Right lung (tissue), 5 donors: Measurements from ENCODE around the gene ROBO1. TPM values are rescaled to one million over a fixed set of nuclear protein-coding genes. Genes with fewer than 3 reads are reported as not detected.

Source experiments
- DNase-seq, 2 donors: peaks; one replicate each; pipeline ENCODE4 v3.0.0-alpha.2; 2013
- polyA plus RNA-seq, 5 donors: library from polyadenylated mRNA; unstranded; fragments of 120-200 nt; gene quantifications; one replicate each; pipeline versions ENCODE4 v1.2.1 to v1.2.3, GENCODE V29; 2013; ENCODE audit warnings: inconsistent platforms in 1 of 5, low replicate concordance in 1 of 5; ENCODE audit not compliant: insufficient read length in 5 of 5, insufficient read depth in 1 of 5

ROBO1 gene
- polyA plus RNA-seq, 5 donors = 63.3 to 139 (median 102) TPM

DNA sequence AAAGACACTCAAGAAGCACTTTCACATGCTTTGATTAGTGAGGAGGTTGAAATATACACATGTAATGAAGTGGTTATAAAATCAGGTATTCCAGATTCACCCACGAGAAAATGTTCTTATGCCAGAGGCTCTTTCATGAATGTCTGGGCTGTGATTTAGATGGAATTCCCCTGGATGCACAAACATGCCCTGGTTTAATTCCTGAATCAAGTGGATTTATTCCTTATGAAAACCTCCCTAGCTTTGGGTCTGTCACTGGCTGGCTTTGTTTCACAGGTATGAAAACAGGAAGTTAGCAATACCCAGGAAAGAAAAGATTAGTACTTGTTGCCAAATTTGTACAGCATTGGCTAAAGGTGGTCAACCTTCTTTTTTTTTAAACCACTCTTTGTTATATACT lies 1123.0 kb downstream of the ROBO1 start:
- DNase-seq = no peak

DNA sequence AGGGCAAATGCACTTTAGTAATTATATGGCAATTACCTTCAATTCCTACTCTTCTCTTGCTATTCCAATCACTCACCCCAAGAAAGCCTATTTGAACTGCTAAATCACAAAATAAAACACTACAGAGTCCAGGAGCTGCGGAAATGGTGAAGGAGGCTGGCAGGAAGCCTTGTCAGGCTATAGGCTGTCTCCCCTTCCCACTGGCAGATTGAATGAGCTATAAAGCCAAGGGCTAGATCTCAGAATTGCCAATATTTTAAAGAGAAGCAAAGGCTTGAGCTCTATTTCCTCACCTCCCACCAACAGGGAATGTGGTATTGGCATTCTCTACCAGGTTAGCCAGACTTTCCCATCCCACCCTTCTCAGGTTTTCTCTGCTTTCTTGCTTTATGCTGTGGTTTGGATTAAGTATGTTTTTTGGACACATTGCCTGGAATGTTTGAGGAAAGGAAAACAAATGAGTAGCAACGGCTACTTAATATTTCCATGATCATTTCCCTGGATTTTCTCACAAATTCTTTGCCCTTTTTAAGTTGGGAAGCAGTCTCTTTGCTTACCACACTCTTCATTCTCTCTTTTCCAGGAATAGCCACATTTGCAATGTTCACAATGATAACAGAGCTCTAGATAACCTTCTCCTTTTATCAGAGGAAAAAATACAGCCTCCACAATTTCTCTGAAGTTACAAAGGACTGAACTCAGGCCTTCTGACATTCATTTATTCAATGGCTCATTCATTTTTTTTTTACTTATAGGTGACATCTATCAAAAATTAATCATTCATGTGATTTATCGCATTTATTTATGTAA lies 1125.4 kb downstream of the ROBO1 start:
- no peak for DNase-seq

DNA sequence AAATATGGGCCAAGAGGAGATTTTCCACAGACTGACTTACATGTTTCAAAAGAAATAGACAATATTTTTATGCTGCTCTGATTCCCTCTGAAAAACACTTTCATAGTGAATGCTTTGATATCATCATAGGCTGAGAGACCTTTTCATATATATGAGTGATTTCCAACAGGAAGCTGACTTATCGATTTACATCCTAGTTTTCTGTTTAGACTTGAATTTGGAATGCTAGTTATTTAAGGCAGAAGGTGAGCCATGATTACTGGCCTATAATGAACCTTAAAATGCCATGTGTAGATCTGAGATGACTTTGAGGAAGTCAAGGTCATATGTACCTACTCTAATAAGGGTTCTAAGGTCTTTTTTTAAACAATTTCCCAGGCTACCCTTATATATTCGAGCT lies 1126.1 kb downstream of the ROBO1 start:
- DNase-seq = no peak

DNA sequence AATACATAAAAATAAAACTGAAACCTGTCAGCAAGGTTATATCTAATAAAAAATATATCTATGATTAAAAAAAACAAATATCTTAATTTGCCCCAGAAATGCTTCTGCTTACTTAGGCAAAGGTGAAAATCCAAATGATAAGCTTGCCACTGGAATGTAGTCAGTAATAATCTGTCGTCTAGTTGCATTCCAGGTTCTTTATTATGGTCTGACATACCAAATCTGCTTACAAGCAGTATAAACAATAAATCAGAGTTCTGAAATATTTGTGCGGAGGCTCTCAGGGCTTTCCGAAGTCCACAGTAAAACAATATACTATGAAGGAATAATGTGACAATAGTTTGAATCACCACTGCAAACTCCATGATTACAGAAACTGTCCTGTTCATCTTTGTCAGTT lies 1133.5 kb downstream of the ROBO1 start:
- DNase-seq = no peak

DNA sequence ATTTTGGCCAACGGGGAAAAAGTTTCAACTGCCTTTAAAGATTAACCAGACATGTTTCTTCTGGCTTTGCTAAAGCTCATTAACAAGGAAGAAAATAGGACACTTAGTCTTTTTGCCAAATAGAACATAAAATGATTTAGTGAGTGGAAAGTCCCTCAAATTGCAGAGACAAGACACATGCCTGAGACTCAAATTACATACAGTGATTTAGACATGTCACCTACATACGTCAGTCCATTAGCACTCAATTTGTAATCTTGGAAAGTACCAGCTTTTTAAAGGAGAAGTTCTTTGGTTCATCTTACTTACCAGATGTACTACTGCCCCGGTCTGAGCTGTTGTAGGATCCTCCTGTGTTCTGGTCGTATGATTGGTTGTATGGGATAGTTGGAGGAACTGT lies 1134.2 kb downstream of the ROBO1 start:
- no peak for DNase-seq

DNA sequence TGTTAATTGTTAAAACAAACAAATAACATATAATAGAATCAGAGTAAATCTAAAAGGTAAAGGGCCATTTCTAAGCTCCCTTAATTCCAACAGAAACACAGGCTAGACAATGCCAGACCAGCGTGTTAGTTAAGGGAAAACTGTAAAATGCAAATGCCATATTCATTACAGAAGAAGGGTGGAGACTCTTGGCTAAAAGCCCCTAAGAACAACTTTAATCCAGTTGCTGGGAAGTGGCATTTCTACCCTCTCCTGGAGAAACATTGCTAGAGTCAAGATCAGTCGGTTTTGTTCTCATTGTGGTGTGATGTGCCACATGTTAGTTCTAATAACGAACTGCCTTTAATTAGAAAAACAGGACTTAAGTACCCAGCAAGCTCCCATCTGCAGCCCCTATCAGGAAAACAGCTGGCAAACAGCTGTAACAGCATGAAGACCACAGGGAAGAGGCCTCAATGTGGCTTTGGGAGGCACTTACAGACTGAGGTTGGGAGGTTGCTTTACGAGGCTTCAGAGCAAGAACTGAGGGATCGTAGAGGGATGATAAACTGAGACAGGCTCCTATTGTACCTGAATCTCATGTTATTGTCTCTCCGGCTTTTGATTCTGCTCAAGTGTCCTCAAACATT lies 1134.8 kb downstream of the ROBO1 start:
- peak in 1 of 2 donors; percentile 7 for DNase-seq

DNA sequence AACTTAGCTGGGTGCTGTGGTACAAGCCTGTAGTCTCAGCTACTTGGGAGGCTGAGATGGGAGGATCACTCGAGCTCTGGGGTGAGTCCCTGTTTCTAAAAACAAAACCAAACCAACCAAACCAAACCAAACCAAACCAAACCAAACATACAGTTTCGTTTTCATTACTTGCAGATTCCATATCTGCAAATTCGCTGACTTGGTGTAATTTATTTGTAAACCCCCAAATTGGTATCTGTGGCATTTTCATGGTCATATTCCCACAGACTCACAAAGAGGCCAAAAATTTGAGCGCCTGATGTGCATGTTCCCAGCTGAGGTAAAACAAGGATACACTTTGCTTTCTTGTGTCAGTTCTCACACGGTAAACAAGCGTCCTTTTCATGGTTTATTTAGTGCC lies 1138.3 kb downstream of the ROBO1 start:
- DNase-seq = no peak

DNA sequence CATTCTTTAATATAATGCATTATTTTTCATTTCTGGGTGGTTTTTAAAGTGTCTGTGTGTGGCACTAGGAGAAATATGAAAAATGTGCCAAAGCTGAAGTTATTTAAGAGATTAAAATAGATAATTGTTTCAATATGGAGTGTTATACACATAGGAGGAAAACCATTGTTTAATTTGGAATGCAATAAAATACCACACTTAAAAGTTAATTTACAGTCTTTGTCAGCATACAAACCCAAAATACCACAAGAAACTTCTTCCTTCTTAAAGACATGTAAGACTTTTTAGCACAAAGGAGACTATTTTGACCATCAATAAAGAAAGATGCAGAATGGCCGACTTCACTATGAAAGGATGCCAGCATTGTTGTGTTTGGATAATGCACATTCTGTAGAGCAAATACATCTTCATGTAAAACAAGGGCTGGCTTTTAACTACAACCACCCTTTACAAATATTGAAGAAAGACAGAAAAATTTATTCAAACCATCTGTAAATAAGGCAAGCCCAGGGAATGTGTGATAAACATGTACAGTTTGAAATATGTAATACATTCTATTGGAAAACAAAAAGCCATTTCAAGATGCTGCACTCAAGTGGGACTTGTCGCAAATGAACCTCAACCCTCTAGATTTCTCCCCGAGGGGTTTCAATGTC lies 1146.6 kb downstream of the ROBO1 start:
- no peak for DNase-seq

DNA sequence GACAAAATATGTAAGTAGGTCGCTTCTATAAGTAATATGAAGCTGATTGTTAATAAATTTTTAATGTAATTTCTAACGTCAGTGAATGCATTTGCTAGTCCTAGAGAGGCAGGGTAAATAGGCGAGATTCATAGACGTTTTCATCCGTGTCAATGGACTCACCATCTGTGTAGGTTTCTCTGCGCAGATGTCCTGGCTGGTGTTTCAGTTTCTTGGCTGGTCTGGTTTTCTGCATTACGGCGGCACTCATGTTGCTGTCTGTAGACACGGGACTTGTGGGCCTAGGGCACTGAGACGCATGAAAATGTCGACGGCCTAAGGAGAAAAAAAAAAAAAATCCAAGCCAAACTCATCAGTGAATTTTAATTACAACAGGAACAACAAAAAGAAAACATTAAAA lies 1153.3 kb downstream of the ROBO1 start:
- no peak for DNase-seq

DNA sequence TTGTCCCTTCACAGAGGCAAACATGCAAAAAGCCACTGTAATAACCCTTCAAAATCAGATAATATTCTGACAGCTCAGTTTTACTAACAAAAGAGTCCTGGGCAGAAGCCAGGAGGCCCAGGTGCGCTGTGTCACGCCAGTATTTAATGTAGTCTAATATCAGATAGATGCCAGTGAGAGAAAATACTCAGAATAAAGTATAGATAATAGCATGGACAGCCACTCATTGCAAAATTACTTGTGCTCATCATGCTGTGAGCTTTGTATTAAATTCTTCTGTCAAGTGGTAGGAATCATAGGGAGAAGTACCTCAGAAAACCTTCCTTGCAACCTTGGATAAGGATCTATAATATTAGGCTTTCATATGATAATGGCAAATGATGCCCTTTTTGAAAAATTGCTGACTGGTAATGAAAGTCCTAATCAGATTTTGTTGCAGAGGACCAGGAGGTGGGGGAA lies 1154.3 kb downstream of the ROBO1 start:
- DNase-seq = no peak

DNA sequence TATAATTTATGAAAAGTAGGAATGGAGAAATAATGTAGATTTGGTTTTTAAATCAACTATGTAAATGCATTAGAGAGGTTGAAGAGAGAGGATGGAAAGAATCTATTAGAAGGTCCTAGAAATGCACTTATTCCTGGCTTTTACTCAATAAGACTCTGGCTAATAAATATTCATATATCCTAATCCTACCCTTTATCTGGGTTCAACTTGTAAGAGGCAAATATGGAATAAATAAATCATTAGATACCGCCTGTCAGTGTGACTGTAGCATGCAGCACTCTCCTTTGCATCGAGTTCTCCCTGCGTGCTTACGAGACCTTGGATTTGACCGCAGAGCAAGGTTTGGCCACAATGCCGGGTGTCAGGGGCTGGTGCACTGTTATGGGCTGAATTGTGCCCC lies 1156.5 kb downstream of the ROBO1 start:
- DNase-seq = no peak

DNA sequence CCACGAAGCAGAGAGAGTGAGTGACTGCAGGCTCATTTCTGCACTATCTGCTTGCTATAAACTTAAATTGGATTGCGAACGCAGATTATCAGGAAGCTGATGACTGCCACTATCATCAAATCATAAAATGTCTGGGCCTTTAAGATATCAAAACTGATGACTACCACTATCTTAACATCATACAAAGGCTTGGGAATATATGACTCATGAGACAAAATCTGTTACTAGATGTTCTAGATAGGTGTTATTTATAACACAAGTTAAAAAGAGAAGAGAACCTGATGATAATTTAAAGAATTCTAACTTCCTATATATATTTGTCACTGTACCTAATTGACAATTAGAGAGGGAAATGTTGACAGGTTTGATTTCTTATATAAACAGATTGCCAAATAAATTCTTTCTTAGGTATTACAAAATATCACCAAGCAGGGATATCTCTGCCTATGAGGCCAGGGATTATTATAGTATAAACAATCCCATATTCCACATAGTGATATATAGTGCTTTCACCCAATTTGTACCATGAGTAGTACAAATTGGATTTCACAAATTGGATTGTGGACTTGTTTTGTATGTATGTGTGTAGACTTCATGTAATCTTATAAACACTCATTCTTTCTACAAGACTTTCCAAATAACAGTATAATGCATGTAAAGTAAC lies 1157.2 kb downstream of the ROBO1 start:
- DNase-seq = no peak

DNA sequence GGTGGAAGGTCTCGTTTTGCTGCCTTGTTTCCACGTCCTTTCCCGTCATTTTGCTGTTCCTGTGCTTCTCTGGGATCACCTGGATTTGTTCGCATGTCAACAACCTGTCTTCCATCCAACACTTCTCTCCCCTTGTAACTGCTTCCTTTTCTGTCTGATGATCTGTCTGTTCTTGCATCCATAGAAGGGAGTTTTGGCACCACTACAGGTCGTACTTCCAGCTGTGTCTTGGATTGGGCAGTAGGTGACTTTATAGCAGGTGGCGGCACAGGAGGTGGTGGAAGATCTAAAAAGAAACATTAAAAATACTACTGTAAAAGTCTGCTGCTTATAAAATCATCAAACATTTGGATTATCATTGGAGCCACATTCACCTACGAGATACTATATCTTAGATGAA lies 1161.0 kb downstream of the ROBO1 start:
- DNase-seq = no peak

DNA sequence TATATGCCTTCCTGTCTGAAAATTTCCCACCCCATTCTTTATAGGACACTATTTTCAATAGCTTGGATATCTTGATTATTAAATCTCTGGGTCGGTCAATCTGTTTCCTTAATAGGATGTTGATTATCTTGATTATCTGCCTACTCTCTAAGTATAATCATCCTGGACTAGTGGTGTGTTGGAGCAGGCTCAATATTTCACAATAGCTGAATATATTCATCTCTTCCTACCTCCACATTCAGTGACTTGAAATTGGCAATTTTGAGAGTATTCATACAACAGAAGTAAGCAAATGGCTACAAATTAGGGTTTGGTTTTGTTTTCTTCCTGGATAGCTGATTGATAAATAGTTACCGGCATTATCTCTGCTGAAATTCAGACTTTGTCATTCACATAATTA lies 1162.6 kb downstream of the ROBO1 start:
- DNase-seq = no peak

DNA sequence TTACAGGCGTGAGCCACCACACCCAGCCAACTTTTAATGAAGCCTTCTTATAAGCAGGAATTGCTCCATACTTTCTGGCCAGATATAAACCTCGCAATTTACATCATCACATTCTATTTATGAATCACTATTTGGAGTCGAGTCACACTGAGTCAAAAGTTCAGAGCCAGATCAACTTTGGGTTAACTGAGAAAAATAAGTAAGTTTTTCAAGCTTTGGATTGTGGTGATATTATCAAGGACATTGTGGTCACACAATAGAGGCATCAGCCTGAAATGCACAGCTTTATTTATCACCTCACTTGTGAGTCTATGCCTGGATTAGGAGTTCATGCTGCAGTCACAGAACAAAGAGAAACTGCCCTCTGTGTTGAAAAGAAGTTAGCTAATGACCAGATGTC lies 1163.5 kb downstream of the ROBO1 start:
- no peak for DNase-seq

DNA sequence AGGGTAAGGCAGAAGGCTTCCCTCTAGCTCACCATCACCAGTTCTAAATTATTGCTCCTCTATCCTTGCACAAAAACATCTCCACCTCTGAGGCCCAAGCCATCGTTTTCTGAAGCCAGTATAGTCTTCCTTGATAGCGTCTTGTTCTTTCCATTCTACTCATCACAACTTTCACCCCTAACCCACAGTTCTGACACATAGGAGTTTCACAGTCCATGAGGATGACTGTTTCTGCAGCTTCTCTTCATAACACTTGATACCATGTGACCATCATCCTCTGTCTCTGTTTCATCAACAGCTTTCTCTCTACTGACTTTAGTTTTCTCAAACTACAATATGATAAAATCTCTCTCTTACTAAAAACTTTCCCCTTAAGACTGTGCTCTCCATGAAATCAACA lies 1166.5 kb downstream of the ROBO1 start:
- DNase-seq = no peak

DNA sequence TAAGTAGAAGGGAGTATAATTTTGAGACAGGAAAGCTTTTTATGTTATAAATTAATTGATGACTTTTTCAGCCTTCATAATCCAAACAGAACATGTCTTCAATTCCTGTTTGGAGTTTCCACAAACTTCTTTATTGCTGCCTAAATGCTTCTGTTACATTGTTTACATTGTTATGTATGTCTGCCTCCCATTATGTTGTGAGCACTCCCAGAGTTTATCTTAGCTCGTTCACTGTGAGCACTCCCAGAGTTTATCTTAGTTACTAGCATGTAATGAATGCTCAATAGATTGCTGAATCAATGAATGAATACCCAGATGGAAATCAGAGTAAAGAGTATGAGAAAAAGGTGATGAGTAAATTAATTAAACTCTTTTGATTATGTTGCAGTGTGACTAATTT lies 1178.0 kb downstream of the ROBO1 start:
- DNase-seq = peak in 1 of 2 donors; percentile 3

DNA sequence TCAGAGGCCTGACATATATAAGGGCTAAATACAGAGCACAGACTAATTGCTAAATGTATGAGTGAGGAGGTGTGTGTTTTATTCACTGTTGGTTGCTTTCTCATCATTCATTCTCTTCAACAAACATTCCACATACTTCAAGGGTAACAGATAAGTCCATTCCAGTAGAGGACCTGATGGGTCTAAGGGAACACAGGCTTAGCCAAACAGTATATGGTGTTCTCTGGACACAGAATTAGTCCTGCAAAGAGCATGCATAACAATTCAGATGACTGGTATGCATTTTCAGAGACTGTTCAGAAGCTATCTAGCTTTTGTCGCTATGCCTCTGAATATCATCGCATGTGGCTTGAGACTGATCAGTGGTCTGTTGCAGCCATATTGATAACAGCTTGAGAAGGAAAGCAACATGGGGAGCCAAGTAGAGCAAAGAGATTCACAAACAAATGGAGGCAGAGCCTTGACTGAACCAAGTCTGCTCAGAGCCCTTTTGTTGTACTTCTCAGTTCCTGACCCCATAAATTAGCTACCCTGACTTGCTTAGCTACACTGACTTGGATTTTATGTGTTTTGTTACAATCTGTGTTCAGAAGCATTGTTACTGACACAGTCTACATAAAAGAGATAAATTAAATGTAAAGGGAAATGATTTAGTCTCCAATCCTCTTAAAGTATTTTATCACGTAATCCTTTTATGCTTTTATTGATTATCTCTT lies 1178.7 kb downstream of the ROBO1 start:
- DNase-seq = no peak

DNA sequence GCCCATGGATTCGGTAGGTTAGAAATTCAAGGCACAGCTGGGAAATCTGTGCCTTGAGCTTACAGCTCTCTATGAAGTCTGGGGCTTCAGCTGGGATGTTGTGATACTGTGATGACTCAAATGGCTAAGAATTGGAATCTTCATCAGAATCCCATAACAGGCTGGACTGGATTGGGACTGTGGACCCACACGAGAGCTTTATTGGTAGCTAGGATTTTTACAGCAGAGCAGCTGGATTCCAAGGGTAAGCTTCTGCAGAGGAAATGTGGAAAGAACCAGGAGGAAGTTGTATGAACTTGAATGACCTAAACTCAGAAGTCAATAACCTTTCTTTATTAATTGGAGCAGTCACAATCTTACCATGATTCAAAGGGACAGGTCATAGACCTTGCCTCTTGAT lies 1187.1 kb downstream of the ROBO1 start:
- no peak for DNase-seq

DNA sequence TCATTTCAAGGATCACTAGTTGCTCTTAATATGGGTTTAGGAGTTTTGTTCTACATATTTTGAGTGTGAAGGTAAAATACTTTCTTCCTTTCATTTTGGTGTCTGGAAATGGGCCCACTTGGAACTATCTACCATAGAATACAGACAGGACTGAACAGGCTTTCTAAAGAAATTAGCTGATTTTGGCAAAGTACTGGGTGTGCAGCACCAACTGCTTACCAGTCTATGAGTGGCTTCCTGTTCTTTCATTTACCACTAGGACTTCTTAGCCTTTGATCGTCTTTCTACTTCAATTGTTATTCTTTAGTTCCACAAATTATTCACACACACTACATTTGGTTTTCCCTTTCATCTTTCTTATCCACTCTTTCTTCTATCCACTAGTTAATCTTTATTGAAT lies 1196.3 kb downstream of the ROBO1 start:
- DNase-seq = no peak

DNA sequence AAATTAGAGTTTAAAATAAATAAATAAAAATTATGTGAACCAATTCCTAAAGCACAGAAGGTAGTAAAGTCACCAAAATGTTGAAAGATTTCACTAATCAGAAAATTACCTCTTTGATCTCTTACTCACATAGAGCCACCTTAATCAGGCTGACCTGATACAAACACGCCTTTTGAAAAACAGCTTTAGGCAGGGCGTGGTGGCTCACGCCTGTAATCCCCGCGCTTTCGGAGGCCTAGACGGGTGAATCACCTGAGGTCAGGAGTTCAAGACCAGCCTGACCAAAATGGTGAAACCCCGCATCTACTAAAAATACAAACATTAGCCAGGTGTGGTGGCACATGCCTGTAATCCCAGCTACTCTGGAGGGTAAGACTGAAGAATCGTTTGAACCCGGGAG lies 1197.3 kb downstream of the ROBO1 start:
- no peak for DNase-seq

DNA sequence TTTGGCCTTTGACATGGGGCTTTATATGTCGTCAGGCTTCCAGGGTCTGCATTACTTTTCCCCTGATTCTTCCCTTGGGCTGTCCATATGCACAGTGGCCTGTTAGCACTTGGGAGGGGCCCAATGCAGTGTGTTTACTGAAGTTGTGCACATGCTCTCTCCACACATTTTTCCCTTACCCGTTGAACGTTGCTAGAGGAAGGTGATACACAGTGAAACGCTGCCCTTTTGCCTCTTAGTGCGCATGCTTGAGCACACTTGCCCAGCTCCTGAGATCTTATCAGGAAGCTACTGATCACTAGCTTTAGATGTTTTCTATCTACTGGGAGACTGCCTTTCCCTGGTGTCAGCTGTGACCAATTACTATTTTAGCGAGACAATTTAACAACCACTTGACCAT lies 1198.0 kb downstream of the ROBO1 start:
- DNase-seq = no peak
